GM18505 (cell line): ENCODE results near the gene FDXR.

Experiments used
- ATAC-seq: cut with Tn5 transposase; IDR thresholded peaks from one replicate; pipeline ENCODE4 v1.9.1; 2021; ENCODE audit not compliant: unreplicated experiment
- POLR2A ChIP-seq: IDR thresholded peaks from 4 replicates; pipeline ENCODE4 v1.6.1; 2011; ENCODE audit warnings: borderline replicate concordance; ENCODE audit not compliant: insufficient read depth, insufficient read length; ENCODE audit errors: extremely low read depth

Gene FDXR

DNA sequence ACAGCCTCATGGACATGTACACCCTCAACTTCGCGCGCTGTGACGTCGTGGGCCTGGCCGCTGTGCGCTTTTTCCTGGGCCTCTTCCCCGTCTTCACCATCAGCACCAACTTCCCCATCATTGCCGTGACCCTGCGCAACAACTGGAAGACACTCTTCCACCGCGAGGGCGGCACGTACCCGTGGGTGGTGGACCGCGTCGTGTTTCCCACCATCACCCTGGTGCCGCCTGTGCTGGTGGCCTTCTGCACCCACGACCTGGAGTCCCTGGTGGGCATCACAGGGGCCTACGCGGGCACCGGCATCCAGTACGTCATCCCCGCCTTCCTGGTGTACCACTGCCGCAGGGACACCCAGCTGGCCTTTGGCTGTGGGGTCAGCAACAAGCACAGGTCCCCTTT is 36.6 kb downstream of the FDXR start:
- ATAC-seq: no peak
- TF ChIP-seq POLR2A: no peak

DNA sequence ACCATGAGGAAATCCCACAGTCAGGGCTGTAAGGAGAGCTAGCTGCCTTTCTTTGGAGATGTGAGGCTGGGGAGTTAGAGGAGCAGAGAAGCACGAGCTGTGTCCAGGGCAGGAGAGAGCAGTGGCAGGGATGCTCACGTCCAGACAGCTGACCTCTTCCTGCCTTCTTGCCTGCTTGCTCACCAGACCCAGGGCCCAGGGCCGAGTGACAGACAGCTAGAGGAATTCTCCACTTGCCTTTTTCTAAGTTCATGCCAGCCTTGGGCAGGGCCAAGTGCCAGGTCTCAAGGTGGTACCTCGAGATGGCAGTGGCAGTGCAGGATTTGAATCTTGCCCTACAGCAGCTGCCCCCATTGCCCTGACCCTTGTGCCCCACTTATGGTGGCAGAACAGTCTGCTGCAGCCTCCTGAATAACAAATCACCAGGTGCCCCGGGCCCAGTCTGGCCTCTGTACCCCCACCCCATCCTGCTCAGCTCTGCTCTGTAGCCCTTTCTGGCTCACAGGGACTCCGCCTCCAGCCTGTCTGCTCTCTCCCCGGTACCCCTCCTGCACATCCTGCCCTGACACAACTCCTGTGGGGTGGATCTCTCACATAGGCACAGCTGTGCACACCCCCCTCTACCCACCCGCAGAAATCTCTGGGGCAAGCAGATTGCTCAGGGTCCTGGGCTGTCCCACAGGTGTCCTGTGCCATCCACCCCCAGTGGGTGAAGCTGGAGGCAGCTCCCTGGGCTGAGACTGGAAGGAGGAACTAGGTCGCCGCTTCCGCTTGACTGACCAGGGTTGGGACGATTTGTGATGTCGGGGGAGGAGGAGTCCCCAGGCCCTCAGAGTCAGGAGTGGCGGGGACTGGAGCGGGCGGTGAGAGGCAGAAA is 39.1 kb downstream of the FDXR start:
- peak; percentile 69 for ATAC-seq
- no peak for TF ChIP-seq POLR2A

DNA sequence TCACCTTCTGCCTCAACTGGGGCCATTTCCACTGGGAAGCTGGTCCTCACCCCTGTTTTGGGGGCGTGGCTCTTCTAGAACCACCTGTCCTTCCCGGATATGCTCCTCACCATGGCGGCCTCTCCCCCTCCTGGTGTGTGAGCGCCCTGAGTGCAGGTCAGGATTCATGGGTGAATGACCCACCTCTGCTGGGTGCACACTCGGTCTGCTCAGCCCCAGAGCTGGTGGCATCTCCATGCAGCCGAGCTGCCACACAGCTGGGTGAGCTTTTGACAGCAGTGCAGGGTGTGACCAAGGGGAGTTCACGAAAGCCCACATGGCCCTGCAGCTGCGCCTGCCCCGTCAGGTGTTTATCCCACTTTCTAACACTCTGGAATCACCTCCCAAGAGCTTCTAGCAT is 40.4 kb downstream of the FDXR start:
- no peak for ATAC-seq
- no peak for TF ChIP-seq POLR2A

GRCh38 chr17:74831444-74832146 is 41.2 kb downstream of the FDXR start:
- no peak for ATAC-seq
- no peak for TF ChIP-seq POLR2A

- no peak for TF ChIP-seq POLR2A
- no peak for ATAC-seq
Measured at GRCh38 chr17:74830861-74831260, 41.9 kb downstream of the FDXR start.

- ATAC-seq: no peak
- TF ChIP-seq POLR2A: no peak
Measured at GRCh38 chr17:74827800-74828199, 45.0 kb downstream of the FDXR start.

GRCh38 chr17:74825952-74826719 is 46.7 kb downstream of the FDXR start:
- ATAC-seq: no peak
- no peak for TF ChIP-seq POLR2A

- no peak for TF ChIP-seq POLR2A
- ATAC-seq: no peak
Measured at GRCh38 chr17:74824961-74825627, 47.7 kb downstream of the FDXR start.

DNA sequence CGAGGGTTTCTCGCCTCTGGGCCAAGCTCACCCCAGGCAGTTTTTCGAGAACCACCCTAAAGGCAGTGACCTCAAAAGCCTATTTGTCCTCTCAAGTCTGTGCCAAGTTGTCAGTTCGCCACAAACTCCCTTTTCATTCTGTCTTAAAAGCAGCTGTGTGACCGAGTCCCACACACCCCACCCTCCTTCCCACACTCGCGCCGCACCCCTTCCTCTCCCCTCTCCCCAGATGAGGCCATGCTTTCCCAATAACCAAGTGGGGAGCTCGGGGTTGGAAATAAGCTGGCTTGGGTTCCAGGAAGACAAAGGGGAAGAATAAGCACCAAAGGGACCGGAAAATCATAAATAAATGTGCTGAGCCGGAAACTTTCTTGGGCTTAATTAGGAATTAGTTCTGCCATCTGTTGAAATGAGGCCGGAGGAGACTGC is 49.8 kb downstream of the FDXR start:
- TF ChIP-seq POLR2A: no peak
- ATAC-seq: no peak

- ATAC-seq: no peak
- TF ChIP-seq POLR2A: no peak
Measured at GRCh38 chr17:74822335-74822938, 50.4 kb downstream of the FDXR start.

DNA sequence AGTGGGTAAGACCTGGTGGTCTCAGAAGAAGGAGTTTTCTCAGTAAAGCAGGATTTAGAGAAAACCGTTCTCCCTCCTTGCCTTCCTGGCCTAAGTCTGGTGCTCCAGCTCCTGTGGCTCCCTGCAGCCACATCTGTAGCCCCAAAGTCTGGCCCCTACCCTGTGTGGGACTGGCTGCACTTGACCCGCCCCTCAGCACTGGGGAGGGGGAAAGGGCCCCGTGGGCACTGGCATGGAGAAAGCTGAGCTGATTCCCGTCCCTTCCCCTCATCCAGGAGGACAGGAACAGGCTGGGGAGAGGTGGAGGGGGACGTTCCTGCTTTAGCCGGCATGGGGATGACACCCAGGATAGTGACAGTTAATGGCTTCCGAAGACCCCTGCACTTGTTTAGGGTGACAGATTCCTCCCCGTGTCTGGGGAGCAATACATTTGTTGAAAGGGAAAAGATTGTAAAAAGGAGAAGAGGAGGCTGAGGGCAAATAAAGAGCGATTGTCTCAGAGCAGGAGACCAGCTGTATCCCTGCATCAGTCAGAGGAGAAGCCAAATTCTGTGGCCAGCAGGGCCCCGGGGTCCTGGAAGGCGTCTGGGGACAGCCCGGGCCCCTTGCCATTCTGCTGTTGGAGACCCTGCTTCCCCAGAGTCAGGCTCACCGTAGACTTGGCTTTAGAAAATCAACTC is 51.0 kb downstream of the FDXR start:
- no peak for ATAC-seq
- no peak for TF ChIP-seq POLR2A

DNA sequence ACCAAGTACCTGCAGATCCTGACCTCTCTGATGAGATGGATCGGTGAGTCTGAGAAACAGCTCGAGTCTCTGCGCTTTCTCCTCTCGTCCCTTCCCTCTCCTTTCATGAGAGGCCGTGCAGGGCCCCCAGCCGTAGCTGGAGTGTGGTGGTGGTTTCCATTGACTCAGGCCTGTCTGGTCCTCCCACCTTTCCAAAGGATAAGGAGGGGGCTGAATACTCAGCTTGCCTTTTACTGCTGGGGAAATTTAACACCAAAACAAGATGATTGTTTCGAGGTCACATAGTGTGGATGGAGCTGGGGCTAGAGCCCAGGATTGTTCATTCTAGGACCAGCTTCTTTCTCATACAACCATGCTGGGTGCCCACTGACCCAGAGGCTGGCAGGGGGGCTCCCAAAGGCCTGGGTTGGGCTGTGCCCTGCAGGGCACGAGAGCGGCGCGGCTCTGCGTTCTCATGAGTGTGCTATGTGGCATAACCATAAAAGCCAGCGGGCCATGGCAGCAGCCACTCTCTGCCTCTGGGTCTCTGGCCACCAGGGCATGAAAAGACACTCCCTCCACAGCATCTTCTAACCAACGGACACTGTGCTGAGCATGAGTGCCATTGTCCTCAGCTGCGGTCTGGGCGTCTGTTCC is 52.9 kb downstream of the FDXR start:
- no peak for TF ChIP-seq POLR2A
- no peak for ATAC-seq
